ENCODE data around the gene TCTN2. TPM values are rescaled to one million over a fixed set of nuclear protein-coding genes. Genes with fewer than 3 reads are reported as not detected.

The TCTN2 gene
- total RNA-seq, 3 donors from 2014 or later: 2.4 to 4.3 (median 3.5) TPM

- no peak overlapping the region for H3K4me3 Mint-ChIP-seq
- H3K36me3 Mint-ChIP-seq (ENCODE audit: insufficient read depth): peaks cover 58% of the 10 kb centered on the region
- no peaks in the 10 kb centered on the region for H3K27me3 Mint-ChIP-seq (ENCODE audit: low read depth)
- no peaks in the 10 kb centered on the region for H3K9me3 Mint-ChIP-seq
- no peak for ATAC-seq
- no peak for DNase-seq
- H3K4me1 Mint-ChIP-seq (ENCODE audit: low read depth): peaks cover 20% of the 10 kb centered on the region
These were observed 72.1 kb downstream of the TCTN2 start for GRCh38 chr12:123743002-123743401.

GRCh38 chr12:123744836-123745235, 73.9 kb downstream of the TCTN2 start:
- Mint-ChIP-seq H3K4me3 (no peak overlapping the region), H3K27me3 (ENCODE audit: low read depth) (no peaks in the 10 kb centered on the region), H3K36me3 (ENCODE audit: insufficient read depth) (peaks cover 55% of the 10 kb centered on the region), H3K4me1 (ENCODE audit: low read depth) (peaks cover 19% of the 10 kb centered on the region), H3K9me3 (no peaks in the 10 kb centered on the region)
- ATAC-seq: no peak
- no peak for DNase-seq

GRCh38 chr12:123747309-123747708, 76.4 kb downstream of the TCTN2 start:
- H3K27me3 Mint-ChIP-seq (ENCODE audit: low read depth): no peaks in the 10 kb centered on the region
- DNase-seq: no peak
- peaks cover 49% of the 10 kb centered on the region for H3K36me3 Mint-ChIP-seq (ENCODE audit: insufficient read depth)
- no peaks in the 10 kb centered on the region for H3K9me3 Mint-ChIP-seq
- peaks cover 13% of the 10 kb centered on the region for H3K4me1 Mint-ChIP-seq (ENCODE audit: low read depth)
- no peak for ATAC-seq
- no peak overlapping the region for H3K4me3 Mint-ChIP-seq

GRCh38 chr12:123748161-123748560, 77.2 kb downstream of the TCTN2 start:
- Mint-ChIP-seq H3K4me3 (no peak overlapping the region), H3K4me1 (ENCODE audit: low read depth) (peaks cover 6% of the 10 kb centered on the region), H3K36me3 (ENCODE audit: insufficient read depth) (peaks cover 46% of the 10 kb centered on the region), H3K27me3 (ENCODE audit: low read depth) (no peaks in the 10 kb centered on the region), H3K9me3 (no peaks in the 10 kb centered on the region)
- no peak for ATAC-seq
- no peak for DNase-seq

GRCh38 chr12:123748661-123749060, 77.7 kb downstream of the TCTN2 start:
- H3K36me3 Mint-ChIP-seq (ENCODE audit: insufficient read depth): peaks cover 43% of the 10 kb centered on the region
- peaks cover 4% of the 10 kb centered on the region for H3K4me1 Mint-ChIP-seq (ENCODE audit: low read depth)

GRCh38 chr12:123749355-123749754, 78.4 kb downstream of the TCTN2 start:
- Mint-ChIP-seq H3K36me3 (ENCODE audit: insufficient read depth) (peaks cover 42% of the 10 kb centered on the region), H3K4me1 (ENCODE audit: low read depth) (peaks cover 4% of the 10 kb centered on the region)

More at GRCh38 chr12:123748661-123749060, 77.7 kb downstream of the TCTN2 start:
- Mint-ChIP-seq H3K4me3 (no peak overlapping the region), H3K9me3 (no peaks in the 10 kb centered on the region), H3K27me3 (ENCODE audit: low read depth) (no peaks in the 10 kb centered on the region)
- ATAC-seq (no peak), DNase-seq (no peak)

GRCh38 chr12:123750159-123750656, 79.3 kb downstream of the TCTN2 start:
- peaks cover 46% of the 10 kb centered on the region for H3K36me3 Mint-ChIP-seq (ENCODE audit: insufficient read depth)
- H3K4me1 Mint-ChIP-seq (ENCODE audit: low read depth): peaks cover 4% of the 10 kb centered on the region
- no peaks in the 10 kb centered on the region for H3K9me3 Mint-ChIP-seq
- ATAC-seq (no peak), DNase-seq (no peak)
- H3K27me3 Mint-ChIP-seq (ENCODE audit: low read depth): no peaks in the 10 kb centered on the region
- H3K4me3 Mint-ChIP-seq: no peak overlapping the region

More at GRCh38 chr12:123749355-123749754, 78.4 kb downstream of the TCTN2 start:
- no peak overlapping the region for H3K4me3 Mint-ChIP-seq
- ATAC-seq (no peak), DNase-seq (no peak)
- H3K9me3 Mint-ChIP-seq: no peaks in the 10 kb centered on the region
- H3K27me3 Mint-ChIP-seq (ENCODE audit: low read depth): no peaks in the 10 kb centered on the region

GRCh38 chr12:123752046-123752445, 81.1 kb downstream of the TCTN2 start:
- ATAC-seq: no peak
- H3K27me3 Mint-ChIP-seq (ENCODE audit: low read depth): no peaks in the 10 kb centered on the region
- peaks cover 40% of the 10 kb centered on the region for H3K36me3 Mint-ChIP-seq (ENCODE audit: insufficient read depth)
- no peaks in the 10 kb centered on the region for H3K9me3 Mint-ChIP-seq
- peaks cover 3% of the 10 kb centered on the region for H3K4me1 Mint-ChIP-seq (ENCODE audit: low read depth)
- H3K4me3 Mint-ChIP-seq: no peak overlapping the region
- DNase-seq: no peak

- DNase-seq (no peak), ATAC-seq (no peak)
- Mint-ChIP-seq H3K4me3 (no peak overlapping the region), H3K27me3 (ENCODE audit: low read depth) (no peaks in the 10 kb centered on the region), H3K4me1 (ENCODE audit: low read depth) (no peaks in the 10 kb centered on the region), H3K9me3 (no peaks in the 10 kb centered on the region), H3K36me3 (ENCODE audit: insufficient read depth) (peaks cover 35% of the 10 kb centered on the region)
These were observed 83.3 kb downstream of the TCTN2 start for GRCh38 chr12:123754041-123754772.

- Mint-ChIP-seq H3K36me3 (ENCODE audit: insufficient read depth) (peaks cover 26% of the 10 kb centered on the region), H3K27me3 (ENCODE audit: low read depth) (no peaks in the 10 kb centered on the region), H3K9me3 (no peaks in the 10 kb centered on the region), H3K4me1 (ENCODE audit: low read depth) (peaks cover 5% of the 10 kb centered on the region), H3K4me3 (no peak overlapping the region)
- DNase-seq (no peak), ATAC-seq (no peak)
These were observed 86.6 kb downstream of the TCTN2 start for GRCh38 chr12:123757561-123757960.

Other genes with a start within 250 kb of the TCTN2 start
- 10 to 100 TPM; 17.0 to 22.4 (median 20.6) TPM for gene RILPL2, start 234.4 kb upstream of the TCTN2 start, total RNA-seq
- 10 to 100 TPM; 15.5 to 20.4 (median 17.2) TPM for gene SNRNP35, start 213.0 kb upstream of the TCTN2 start, total RNA-seq
- 1 to 10 TPM; 2.6 to 3.3 (median 2.9) TPM for gene RILPL1, start 137.4 kb upstream of the TCTN2 start, total RNA-seq
- 100 to 1,000 TPM; 204 to 222 (median 206) TPM for gene TMED2, start 86.6 kb upstream of the TCTN2 start, total RNA-seq
- 10 to 100 TPM; 69.2 to 75.7 (median 69.3) TPM for gene DDX55, start 69.0 kb upstream of the TCTN2 start, total RNA-seq
- 100 to 1,000 TPM; 112 to 117 (median 117) TPM for gene EIF2B1, start 37.4 kb upstream of the TCTN2 start, total RNA-seq
- 10 to 100 TPM; 77.9 to 86.2 (median 78.5) TPM for gene GTF2H3, start 37.3 kb upstream of the TCTN2 start, total RNA-seq
- gene ATP6V0A2, start 41.2 kb downstream of the TCTN2 start, total RNA-seq: 100 to 1,000 TPM in 2 of 3 donors, 10 to 100 TPM in 1; 95.5 to 130 (median 114) TPM
- gene DNAH10, start 91.2 kb downstream of the TCTN2 start, total RNA-seq: under 1 TPM; 0.14 to 0.24 (median 0.20) TPM